A673 (cell line): ENCODE data around the gene PCDHB14.

Experiments
- EZH2 ChIP-seq: fragments of 200-600 bp; sonication (generic); IDR thresholded peaks from 2 replicates; pipeline ENCODE4 v1.6.1; 2017; ENCODE audit warnings: borderline replicate concordance, low read depth, mild to moderate bottlenecking, mixed read lengths, antibody characterized with exemption, low read length; ENCODE audit not compliant: poor library complexity, severe bottlenecking
- TF ChIP-seq, protein P1 (sequence below): fragments of 300-800, 200-600 bp; sonication (generic); conservative IDR thresholded peaks from 2 replicates; pipeline ENCODE4 v1.5.1; 2017; ENCODE audit warnings: low read depth, mild to moderate bottlenecking, antibody characterized with exemption, low read length, moderate library complexity, mixed read lengths

DNA sequence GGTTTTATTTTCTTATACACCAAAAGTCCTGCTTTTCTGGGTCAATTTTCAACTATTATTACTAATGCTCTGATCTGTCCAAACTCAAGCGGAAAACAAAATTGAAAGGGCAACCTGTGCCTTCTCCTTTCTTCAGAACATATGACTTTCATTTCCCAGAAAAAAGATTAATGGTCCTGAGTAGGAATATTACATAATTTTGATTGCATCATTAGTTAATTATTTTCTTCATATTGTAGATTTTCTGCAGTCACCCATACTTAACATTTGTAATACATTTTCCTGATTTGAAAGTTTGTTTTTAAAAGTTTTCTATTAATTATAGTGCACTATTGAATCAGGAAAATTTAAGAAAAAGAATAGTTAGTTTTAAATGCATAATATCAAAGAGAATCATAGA, 47.2 kb upstream of the PCDHB14 start:
- TF ChIP-seq, protein P1, sequence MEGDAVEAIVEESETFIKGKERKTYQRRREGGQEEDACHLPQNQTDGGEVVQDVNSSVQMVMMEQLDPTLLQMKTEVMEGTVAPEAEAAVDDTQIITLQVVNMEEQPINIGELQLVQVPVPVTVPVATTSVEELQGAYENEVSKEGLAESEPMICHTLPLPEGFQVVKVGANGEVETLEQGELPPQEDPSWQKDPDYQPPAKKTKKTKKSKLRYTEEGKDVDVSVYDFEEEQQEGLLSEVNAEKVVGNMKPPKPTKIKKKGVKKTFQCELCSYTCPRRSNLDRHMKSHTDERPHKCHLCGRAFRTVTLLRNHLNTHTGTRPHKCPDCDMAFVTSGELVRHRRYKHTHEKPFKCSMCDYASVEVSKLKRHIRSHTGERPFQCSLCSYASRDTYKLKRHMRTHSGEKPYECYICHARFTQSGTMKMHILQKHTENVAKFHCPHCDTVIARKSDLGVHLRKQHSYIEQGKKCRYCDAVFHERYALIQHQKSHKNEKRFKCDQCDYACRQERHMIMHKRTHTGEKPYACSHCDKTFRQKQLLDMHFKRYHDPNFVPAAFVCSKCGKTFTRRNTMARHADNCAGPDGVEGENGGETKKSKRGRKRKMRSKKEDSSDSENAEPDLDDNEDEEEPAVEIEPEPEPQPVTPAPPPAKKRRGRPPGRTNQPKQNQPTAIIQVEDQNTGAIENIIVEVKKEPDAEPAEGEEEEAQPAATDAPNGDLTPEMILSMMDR = no peak
- no peak for TF ChIP-seq EZH2
